Measurements from ENCODE around the gene FTCD. TPM values are rescaled to one million over a fixed set of nuclear protein-coding genes. Genes with fewer than 3 reads are reported as not detected.
A peak's percentile ranks its signal among the peaks of the same experiment; 100 is the strongest.
"Not testable (repeated sequence)": the region's sequence is repeated elsewhere in the genome, so short reads cannot be mapped to it uniquely, and the experiment has no call there.

Gene FTCD
- polyA plus RNA-seq, 3 donors: not detected

DNA sequence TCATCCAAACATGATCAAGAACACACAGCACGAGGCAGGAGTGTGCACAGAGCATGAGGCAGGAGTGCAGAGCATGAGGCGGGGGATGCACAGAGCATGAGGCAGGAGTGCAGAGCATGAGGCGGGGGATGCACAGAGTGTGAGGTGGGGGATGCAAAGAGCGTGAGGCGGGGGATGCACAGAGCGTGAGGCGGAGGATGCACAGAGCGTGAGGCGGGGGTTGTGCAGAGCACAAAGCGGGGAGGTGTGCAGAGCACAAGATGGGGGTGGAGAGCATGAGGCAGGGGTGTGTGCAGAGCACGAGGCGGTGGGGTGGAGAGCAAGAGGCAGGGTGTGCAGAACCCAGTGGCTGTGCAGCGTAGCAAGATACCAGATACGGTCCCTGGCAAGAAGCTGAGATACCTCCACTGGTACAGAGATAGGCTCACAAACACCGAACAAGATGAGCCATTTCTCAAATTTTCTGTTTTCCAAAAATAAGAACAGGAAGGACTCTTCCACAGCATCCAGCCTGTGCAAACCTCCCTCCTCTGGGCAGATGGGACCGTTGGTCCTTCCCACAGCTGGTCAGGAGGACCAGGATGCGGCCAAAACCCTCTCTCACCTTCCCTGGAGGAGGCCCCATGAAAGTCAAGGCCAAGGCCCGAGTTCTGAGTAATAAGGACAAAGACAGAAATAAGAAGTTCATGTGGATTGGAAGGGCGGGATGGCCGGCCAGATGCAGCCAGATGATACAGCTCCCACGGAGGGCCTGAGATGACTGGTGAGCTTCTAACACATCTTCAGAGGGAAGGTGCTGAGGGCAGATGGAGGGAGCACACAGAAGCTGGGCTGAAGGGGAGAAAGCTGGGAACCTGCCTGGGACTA is 16.9 kb upstream of the FTCD start:
- no peak overlapping the region for H3K27ac ChIP-seq (ENCODE audit: low read depth in 1 of 2, low read length in 2 of 2)
- H3K4me2 ChIP-seq (replicated peaks; ENCODE audit: extremely low read depth, low read length, poor library complexity, severe bottlenecking): no peak overlapping the region
- Mint-ChIP-seq H3K27me3 (ENCODE audit: low read depth in 3 of 3) (peaks cover 2 to 5% (median 3%) of the 10 kb centered on the region in 3 donors), H3K36me3 (no peaks in the 10 kb centered on the region), H3K4me3 (no peak overlapping the region), H3K9me3 (peaks cover 17 to 32% (median 21%) of the 10 kb centered on the region in 7 donors), H3K4me1 (no peaks in the 10 kb centered on the region), H3K27ac (peak overlapping the region in 1 of 7 donors; percentile 56)
- peaks cover 0 to 15% of the 10 kb centered on the region in 2 donors for H3K9me3 ChIP-seq (replicated peaks in 1 of 2; ENCODE audit: control insufficient read depth in 1 of 2, insufficient read depth in 1 of 2, low read length in 2 of 2)
- WGBS (ENCODE audit: insufficient coverage): 92% methylated on average over 17 of the region's 21 CpGs
- no peak overlapping the region for H3K9ac ChIP-seq (ENCODE audit: insufficient read depth, low read length, poor library complexity, severe bottlenecking)
- no peaks in the 10 kb centered on the region for H3K36me3 ChIP-seq (replicated peaks in 1 of 2; ENCODE audit: control insufficient read depth in 1 of 2, insufficient read depth in 2 of 2, low read length in 2 of 2)
- TF ChIP-seq, protein P1, sequence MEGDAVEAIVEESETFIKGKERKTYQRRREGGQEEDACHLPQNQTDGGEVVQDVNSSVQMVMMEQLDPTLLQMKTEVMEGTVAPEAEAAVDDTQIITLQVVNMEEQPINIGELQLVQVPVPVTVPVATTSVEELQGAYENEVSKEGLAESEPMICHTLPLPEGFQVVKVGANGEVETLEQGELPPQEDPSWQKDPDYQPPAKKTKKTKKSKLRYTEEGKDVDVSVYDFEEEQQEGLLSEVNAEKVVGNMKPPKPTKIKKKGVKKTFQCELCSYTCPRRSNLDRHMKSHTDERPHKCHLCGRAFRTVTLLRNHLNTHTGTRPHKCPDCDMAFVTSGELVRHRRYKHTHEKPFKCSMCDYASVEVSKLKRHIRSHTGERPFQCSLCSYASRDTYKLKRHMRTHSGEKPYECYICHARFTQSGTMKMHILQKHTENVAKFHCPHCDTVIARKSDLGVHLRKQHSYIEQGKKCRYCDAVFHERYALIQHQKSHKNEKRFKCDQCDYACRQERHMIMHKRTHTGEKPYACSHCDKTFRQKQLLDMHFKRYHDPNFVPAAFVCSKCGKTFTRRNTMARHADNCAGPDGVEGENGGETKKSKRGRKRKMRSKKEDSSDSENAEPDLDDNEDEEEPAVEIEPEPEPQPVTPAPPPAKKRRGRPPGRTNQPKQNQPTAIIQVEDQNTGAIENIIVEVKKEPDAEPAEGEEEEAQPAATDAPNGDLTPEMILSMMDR (IDR thresholded peaks at IDR 0.05): no peak
- no peak overlapping the region for H2AFZ ChIP-seq (ENCODE audit: insufficient read depth, low read depth, low read length, poor library complexity, severe bottlenecking)
- H3K4me1 ChIP-seq (ENCODE audit: control insufficient read depth in 1 of 2, insufficient read depth in 2 of 2, low read length in 2 of 2): no peaks in the 10 kb centered on the region
- DNase-seq: no peak
- H3K27me3 ChIP-seq (ENCODE audit: control insufficient read depth in 2 of 2, insufficient read depth in 2 of 2, low read length in 2 of 2): no peaks in the 10 kb centered on the region
- H4K20me1 ChIP-seq (ENCODE audit: insufficient read depth, low read length): no peaks in the 10 kb centered on the region
- intact Hi-C loops (cut with micrococcal nuclease): no loop called here
- H3K79me2 ChIP-seq (ENCODE audit: insufficient read depth, low read length): no peaks in the 10 kb centered on the region
- H3K4me3 ChIP-seq (replicated peaks in 1 of 3; ENCODE audit: low read depth in 2 of 3, low read length in 3 of 3): no peak overlapping the region

DNA sequence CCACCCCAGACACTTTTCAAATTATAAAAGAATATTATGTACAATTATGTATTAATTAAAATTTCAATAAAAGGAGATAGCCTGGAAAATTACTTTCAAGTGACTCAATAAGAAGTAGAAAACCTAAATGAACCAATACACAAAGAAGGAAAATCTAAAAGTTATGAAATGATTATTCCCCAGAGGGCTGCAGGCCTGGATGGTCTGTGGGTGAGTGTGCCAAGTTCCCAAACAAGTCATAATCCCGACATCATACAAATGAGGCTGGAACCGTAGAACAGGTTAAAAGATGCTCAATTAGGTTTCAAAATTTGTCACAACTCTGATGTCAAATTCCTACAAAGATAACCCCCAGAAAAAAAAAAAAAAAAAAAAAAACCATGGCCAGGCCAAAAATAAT is 16.2 kb upstream of the FTCD start:
- intact Hi-C loops (cut with micrococcal nuclease): no loop called here
- Histone ChIP-seq H3K36me3 (replicated peaks in 1 of 2; ENCODE audit: control insufficient read depth in 1 of 2, insufficient read depth in 2 of 2, low read length in 2 of 2) (no peaks in the 10 kb centered on the region), H3K27me3 (ENCODE audit: control insufficient read depth in 2 of 2, insufficient read depth in 2 of 2, low read length in 2 of 2) (no peaks in the 10 kb centered on the region), H3K9me3 (replicated peaks in 1 of 2; ENCODE audit: control insufficient read depth in 1 of 2, insufficient read depth in 1 of 2, low read length in 2 of 2) (peaks cover 0 to 15% of the 10 kb centered on the region in 2 donors), H3K4me1 (ENCODE audit: control insufficient read depth in 1 of 2, insufficient read depth in 2 of 2, low read length in 2 of 2) (no peaks in the 10 kb centered on the region), H4K20me1 (ENCODE audit: insufficient read depth, low read length) (no peaks in the 10 kb centered on the region), H3K9ac (ENCODE audit: insufficient read depth, low read length, poor library complexity, severe bottlenecking) (no peak overlapping the region), H2AFZ (ENCODE audit: insufficient read depth, low read depth, low read length, poor library complexity, severe bottlenecking) (no peak overlapping the region), H3K27ac (ENCODE audit: low read depth in 1 of 2, low read length in 2 of 2) (no peak overlapping the region), H3K79me2 (ENCODE audit: insufficient read depth, low read length) (no peaks in the 10 kb centered on the region), H3K4me2 (replicated peaks; ENCODE audit: extremely low read depth, low read length, poor library complexity, severe bottlenecking) (no peak overlapping the region), H3K4me3 (replicated peaks in 1 of 3; ENCODE audit: low read depth in 2 of 3, low read length in 3 of 3) (no peak overlapping the region)
- Mint-ChIP-seq H3K9me3 (peaks cover 14 to 28% (median 18%) of the 10 kb centered on the region in 7 donors), H3K4me3 (no peak overlapping the region), H3K36me3 (peaks cover 0 to 1% of the 10 kb centered on the region in 2 donors), H3K27me3 (ENCODE audit: low read depth in 3 of 3) (peaks cover 2 to 5% (median 3%) of the 10 kb centered on the region in 3 donors), H3K4me1 (no peaks in the 10 kb centered on the region), H3K27ac (no peak overlapping the region)
- DNase-seq: no peak
- TF ChIP-seq, protein P1 (IDR thresholded peaks at IDR 0.05): no peak
- WGBS (ENCODE audit: insufficient coverage): 100% methylated on average over 1 of the region's 2 CpGs

DNA sequence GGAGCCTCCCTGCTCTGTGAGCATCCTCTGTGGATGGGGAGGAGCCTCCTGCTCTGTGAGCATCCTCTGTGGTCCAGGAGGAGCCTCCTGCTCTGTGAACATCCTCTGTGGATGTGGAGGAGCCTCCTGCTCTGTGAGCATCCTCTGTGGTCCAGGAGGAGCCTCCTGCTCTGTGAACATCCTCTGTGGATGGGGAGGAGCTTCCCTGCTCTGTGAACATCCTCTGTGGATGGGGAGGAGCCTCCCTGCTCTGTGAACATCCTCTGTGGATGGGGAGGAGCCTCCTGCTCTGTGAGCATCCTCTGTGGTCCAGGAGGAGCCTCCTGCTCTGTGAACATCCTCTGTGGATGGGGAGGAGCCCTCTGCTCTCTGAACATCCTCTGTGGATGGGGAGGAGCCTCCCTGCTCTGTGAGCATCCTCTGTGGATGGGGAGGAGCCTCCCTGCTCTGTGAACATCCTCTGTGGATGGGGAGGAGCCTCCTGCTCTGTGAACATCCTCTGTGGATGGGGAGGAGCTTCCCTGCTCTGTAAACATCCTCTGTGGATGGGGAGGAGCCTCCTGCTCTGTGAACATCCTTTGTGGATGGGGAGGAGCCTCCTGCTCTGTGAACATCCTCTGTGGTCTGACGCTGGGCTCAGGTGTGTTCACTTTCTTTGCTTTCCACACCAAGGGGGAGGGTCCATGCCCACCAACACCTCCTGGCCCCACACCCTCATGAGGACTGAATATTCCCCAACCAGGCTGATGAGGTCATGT is 15.2 kb upstream of the FTCD start:
- H3K36me3 Mint-ChIP-seq; DNase-seq; H3K4me3 Mint-ChIP-seq; H3K36me3 ChIP-seq (replicated peaks in 1 of 2; ENCODE audit: control insufficient read depth in 1 of 2, insufficient read depth in 2 of 2, low read length in 2 of 2); H3K27ac ChIP-seq (ENCODE audit: low read depth in 1 of 2, low read length in 2 of 2); intact Hi-C loops (cut with micrococcal nuclease); H3K27me3 ChIP-seq (ENCODE audit: control insufficient read depth in 2 of 2, insufficient read depth in 2 of 2, low read length in 2 of 2); H3K27me3 Mint-ChIP-seq (ENCODE audit: low read depth in 3 of 3); H3K4me3 ChIP-seq (replicated peaks in 1 of 3; ENCODE audit: low read depth in 2 of 3, low read length in 3 of 3); H4K20me1 ChIP-seq (ENCODE audit: insufficient read depth, low read length); H3K4me1 ChIP-seq (ENCODE audit: control insufficient read depth in 1 of 2, insufficient read depth in 2 of 2, low read length in 2 of 2); H3K4me1 Mint-ChIP-seq; H3K4me2 ChIP-seq (replicated peaks; ENCODE audit: extremely low read depth, low read length, poor library complexity, severe bottlenecking); H2AFZ ChIP-seq (ENCODE audit: insufficient read depth, low read depth, low read length, poor library complexity, severe bottlenecking); H3K27ac Mint-ChIP-seq; H3K79me2 ChIP-seq (ENCODE audit: insufficient read depth, low read length); H3K9ac ChIP-seq (ENCODE audit: insufficient read depth, low read length, poor library complexity, severe bottlenecking): not testable (repeated sequence)
- H3K9me3 ChIP-seq (replicated peaks in 1 of 2; ENCODE audit: control insufficient read depth in 1 of 2, insufficient read depth in 1 of 2, low read length in 2 of 2): peaks cover 0 to 15% of the 10 kb centered on the region in 2 donors
- peaks cover 10 to 24% (median 17%) of the 10 kb centered on the region in 7 donors for H3K9me3 Mint-ChIP-seq
- no CpG with 5 or more reads among the region's 1 CpG for WGBS (ENCODE audit: insufficient coverage)

Measured in CD14-positive monocyte (primary cell).